Fibroblast of villous mesenchyme (primary cell): ENCODE data around the gene CD22. TPM values are rescaled to one million over a fixed set of nuclear protein-coding genes. Genes with fewer than 3 reads are reported as not detected.
"Not testable (repeated sequence)": the region's sequence is repeated elsewhere in the genome, so short reads cannot be mapped to it uniquely, and the experiment has no call there.

ENCODE experiments used
- DNase-seq: peaks from one replicate; pipeline ENCODE4 v3.0.0-alpha.2; 2010; ENCODE audit warnings: low read depth
- H3K4me3 ChIP-seq: 2 replicates; pipeline ENCODE4 v1.5.1; 2011; ENCODE audit warnings: low read depth, mild to moderate bottlenecking, low read length
- total RNA-seq: library from RNA; depleted of rRNA; stranded (reverse); fragments of >200 nt; gene quantifications from 2 replicates; pipeline ENCODE4 v1.2.3, GENCODE V29; 2012
- TF ChIP-seq, protein P1 (sequence below): IDR thresholded peaks from 2 replicates; pipeline ENCODE4 v1.5.1; 2012; ENCODE audit warnings: low read depth, mild to moderate bottlenecking, low read length; ENCODE audit not compliant: insufficient read depth

Gene CD22
- total RNA-seq, 1 donor, result not detected

DNA sequence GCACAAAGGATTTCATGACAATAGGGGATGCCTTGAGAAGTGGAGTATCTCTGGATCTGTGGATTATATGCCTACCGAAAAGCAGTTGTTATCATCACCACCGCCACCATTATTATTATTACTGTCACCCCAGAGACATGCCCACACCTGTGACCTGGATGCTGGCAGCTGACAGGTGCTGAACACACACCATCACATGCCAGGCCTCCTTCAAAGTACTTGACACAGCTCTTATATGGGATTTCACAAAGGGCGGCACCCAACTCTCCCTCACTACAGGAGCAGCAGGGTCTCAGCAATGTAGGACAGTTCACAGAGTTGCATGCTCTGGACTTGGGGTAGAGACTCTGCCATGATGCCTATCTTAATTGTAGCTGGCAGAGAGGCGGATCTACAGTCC is 36.3 kb downstream of the CD22 start:
- no peak for DNase-seq
- TF ChIP-seq, protein P1, sequence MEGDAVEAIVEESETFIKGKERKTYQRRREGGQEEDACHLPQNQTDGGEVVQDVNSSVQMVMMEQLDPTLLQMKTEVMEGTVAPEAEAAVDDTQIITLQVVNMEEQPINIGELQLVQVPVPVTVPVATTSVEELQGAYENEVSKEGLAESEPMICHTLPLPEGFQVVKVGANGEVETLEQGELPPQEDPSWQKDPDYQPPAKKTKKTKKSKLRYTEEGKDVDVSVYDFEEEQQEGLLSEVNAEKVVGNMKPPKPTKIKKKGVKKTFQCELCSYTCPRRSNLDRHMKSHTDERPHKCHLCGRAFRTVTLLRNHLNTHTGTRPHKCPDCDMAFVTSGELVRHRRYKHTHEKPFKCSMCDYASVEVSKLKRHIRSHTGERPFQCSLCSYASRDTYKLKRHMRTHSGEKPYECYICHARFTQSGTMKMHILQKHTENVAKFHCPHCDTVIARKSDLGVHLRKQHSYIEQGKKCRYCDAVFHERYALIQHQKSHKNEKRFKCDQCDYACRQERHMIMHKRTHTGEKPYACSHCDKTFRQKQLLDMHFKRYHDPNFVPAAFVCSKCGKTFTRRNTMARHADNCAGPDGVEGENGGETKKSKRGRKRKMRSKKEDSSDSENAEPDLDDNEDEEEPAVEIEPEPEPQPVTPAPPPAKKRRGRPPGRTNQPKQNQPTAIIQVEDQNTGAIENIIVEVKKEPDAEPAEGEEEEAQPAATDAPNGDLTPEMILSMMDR, result no peak
- no peak overlapping the region for H3K4me3 ChIP-seq

DNA sequence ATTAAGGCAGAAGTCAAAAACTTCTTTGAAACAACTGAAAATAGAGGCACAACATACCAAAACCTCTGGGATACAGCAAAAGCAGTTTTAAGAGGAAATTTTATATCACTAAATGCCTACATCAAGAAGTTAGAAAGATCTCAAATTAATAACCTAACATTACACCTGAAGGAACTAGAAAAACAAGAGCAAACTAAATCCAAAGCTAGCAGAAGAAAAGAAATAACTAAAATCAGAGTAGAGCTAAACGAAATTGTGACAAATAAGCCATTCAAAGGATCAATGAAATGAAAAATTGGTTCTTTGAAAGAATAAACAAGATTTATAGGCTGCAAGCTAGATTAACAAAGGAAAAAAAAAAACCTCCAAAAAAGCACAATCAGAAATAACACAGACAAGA is 39.4 kb downstream of the CD22 start:
- H3K4me3 ChIP-seq, result no peak overlapping the region
- DNase-seq, result no peak
- TF ChIP-seq, protein P1, result no peak

DNA sequence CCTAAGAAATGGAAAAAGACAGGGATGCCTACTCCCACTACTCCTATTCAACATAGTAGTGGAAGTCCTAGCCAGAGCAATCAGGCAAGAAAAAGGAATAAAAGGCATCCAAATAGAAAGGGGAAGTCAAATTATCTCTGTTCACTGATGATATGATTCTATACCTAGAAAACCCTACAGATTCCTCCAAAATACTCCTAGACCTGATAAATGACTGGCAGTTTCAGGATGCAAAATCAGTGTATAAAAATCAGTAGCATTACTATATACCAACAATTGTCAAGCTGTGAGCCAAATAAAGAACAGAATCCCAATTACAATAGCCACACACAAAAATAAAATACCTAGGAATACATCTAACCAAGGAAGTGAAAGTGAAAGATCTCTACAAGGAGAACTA is 40.5 kb downstream of the CD22 start:
- DNase-seq, result no peak
- TF ChIP-seq, protein P1, result no peak

DNA sequence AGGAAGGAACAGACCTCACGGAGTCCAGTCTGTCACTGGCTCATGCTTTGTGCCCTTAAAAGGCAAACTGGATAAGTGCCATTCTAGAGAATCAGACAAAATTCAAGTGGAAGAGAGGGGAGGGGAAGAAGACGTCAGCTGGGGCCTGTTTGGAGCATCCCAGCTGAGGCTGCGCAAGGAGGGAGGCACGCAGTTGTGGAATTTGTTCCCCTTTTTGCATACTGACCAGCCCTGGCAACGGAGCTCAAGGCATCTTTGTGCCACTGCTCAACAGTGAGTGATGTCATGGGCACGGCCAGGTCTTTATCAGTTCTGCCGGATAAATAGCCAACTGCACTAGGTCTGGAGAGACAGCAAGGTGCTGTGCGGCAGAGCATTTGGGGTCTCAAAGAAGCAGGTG is 41.7 kb downstream of the CD22 start, which contains the start of gene GPR42:
Gene GPR42, plus strand, starts transcription at position 347 of the 400 bp plus-strand sequence. CDS start 292 bp downstream, outside the sequence.
- DNase-seq, result no peak
- no peak within 1 kb of the TSS for H3K4me3 ChIP-seq
- TF ChIP-seq, protein P1, result no peak

More for the DNA sequence above, 40.5 kb downstream of the CD22 start:
- no peak overlapping the region for H3K4me3 ChIP-seq

DNA sequence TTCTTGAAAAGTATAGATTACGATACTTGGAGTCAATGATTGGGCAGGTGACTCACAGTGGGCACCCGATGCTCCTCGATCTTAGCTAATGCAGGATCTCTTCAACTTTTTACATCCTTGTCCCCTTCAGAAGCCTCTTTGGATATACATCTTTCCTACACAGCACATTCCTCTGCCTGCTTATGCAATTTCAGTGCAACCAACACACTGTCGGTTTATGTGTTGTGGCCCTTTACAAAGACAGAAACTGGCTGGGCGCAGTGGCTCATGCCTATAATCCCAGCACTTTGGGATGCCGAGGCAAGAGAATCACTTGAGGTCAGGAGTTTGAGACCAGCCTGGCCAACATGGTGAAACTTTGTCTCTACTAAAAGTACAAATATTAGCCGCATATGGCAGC is 44.5 kb downstream of the CD22 start:
- no peak overlapping the region for H3K4me3 ChIP-seq
- DNase-seq, result no peak
- TF ChIP-seq, protein P1, result no peak

DNA sequence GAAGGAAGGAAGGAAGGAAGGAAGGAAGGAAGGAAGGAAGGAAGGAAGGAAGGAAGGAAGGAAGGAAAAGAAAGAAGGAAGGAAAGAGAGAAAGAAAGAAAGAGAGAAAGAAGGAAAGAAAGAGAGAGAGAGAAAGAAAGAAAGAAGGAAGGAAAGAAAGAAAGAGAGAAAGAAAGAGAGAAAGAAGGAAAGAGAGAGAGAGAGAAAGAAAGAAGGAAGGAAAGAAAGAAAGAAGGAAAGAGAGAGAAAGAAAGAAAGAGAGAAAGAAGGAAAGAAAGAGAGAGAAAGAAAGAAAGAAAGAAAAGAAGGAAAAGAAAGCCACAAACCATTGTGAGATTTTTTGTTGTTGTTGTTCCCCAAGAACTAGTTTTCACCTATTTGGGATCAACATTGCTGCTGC is 45.0 kb downstream of the CD22 start:
- H3K4me3 ChIP-seq, result not testable (repeated sequence)

DNA sequence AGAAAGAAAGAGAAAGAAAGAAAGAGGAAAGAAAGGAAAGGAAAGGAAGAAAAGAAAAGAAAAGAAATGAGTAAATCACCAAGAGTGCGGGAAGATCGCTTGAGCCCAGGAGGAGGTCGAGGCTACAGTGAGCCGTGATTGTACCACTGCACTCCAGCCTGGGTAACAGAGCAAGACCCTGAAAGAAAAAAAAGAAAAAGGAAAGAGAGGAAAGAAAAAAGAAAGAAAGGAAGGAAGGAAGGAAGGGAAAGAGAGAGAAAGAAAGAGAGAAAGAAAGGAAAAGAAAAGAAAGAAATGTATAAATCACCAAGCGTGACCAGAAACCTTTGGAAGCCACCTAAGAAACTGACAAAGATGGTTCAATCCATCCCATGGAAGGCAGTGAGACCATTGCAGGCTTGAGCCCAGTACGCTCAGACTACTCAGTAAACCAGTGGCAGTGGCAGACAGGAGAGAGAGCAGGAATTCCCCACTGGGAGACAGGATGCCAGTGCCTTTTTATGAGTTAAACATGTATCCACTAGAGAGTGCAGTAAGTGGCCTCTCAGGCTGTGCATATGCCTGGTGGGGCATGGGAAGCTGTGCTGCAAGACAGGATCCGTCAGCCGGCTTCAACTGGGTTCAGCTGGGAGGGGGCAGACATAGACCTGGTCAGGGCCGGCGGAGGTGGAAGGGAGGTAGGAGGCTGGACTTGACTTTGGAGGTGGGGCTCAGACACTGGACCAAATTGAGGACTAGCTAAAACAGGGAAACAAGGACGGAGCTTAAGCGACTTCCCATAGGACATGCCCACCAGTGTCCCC is 46.7 kb downstream of the CD22 start:
- H3K4me3 ChIP-seq, result no peak overlapping the region
- TF ChIP-seq, protein P1, result no peak
- DNase-seq, result no peak

More for the DNA sequence above, 45.0 kb downstream of the CD22 start:
- not testable (repeated sequence) for DNase-seq
